GM19043 (cell line): ENCODE measurements around the gene PPP1R3C.

Experiments
- ATAC-seq: cut with Tn5 transposase; IDR thresholded peaks from one replicate; pipeline ENCODE4 v1.9.1; 2021; ENCODE audit warnings: low read depth; ENCODE audit not compliant: unreplicated experiment

Gene PPP1R3C

GRCh38 chr10:91630625-91631024 is 2.2 kb downstream of the PPP1R3C start:
- no peak for ATAC-seq

- no peak for ATAC-seq
Measured at GRCh38 chr10:91629715-91630549, 2.9 kb downstream of the PPP1R3C start.

DNA sequence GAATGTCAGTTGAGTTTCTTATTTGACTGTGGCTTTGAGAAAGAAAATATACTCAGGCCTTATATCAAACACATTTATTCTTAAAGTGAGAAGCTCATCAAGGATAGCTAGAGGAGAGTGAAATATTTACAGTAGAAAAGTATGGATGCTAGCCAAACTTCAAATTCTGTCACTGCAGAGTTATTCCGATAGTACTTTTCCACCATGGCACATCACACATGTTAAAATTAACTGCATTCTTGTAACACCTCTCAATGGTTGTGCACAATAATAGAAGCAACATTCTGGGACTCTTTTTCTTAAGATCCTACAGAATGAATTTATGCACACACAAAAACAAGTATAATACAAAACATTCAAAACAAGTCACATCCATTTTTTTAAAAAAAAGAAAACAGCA is 4.5 kb downstream of the PPP1R3C start:
- ATAC-seq, result no peak

DNA sequence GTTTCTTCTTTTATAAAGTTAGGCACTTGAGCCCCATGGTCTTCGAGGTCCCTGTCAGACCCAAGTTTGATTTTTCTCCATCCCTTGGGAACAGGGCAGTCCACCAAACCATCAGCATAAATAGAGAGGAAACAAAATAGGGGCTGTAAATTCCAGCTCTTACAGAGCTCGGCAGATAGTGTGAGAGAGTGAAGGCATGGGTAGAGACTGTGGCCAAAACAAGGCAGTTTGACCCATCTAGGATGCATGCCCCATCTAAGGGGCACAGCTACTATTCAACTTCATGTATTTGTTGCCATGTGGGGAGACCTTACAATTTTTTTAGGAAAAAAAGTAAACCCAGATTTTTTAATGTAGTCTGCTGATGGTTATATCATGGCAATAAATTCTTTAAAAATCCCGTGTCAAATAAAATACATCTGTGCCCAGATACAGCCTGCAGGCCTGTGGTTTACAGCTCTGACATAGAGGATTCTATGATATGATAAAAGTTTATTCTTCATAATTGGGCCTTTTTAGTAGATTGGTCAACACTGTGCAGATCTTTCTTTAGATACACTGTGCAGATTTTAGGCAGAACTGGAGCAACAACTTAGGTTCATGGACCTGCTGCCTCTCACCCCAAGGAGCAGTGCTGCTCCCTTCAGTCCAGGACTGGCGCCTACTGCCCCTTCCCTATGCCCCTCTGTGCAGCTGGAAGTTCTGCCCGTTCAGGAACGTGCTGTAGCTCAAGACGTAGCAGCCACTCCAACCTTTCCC is 5.3 kb downstream of the PPP1R3C start:
- ATAC-seq, result no peak

- no peak for ATAC-seq
Measured at GRCh38 chr10:91626936-91627335, 5.9 kb downstream of the PPP1R3C start.

GRCh38 chr10:91624633-91625032 is 8.2 kb downstream of the PPP1R3C start:
- ATAC-seq, result no peak

GRCh38 chr10:91622601-91623000 is 10.3 kb downstream of the PPP1R3C start:
- ATAC-seq, result no peak

DNA sequence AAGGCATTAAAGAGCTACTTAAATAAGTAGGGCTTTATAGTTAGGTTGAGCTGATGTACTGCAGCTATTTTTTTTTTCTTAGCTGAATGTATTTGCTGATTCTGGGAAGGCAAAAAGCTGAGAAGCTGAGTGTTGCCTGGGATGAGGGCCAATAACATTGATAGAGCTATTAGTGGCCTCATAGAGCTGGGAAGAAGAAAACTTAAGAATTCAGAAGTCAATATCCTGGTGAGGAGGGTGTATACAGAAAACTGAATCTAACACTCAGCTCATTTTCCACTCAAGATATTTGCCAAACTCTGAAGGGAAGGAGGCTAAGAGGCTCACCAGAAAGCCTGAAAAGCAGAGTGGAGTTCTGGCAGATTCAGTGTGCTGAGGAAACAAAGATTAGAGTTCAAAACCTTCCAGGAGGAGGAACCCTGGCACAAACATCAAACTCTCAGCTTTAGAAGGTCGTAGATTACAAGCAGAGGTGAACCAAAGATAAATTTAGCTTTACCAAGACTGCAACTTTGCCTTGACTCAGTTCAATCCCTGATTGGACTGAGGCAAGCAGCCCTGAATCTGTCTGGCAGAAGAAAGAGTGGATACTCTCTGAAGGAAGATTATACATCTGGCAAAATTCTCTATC is 11.3 kb downstream of the PPP1R3C start:
- ATAC-seq, result no peak

DNA sequence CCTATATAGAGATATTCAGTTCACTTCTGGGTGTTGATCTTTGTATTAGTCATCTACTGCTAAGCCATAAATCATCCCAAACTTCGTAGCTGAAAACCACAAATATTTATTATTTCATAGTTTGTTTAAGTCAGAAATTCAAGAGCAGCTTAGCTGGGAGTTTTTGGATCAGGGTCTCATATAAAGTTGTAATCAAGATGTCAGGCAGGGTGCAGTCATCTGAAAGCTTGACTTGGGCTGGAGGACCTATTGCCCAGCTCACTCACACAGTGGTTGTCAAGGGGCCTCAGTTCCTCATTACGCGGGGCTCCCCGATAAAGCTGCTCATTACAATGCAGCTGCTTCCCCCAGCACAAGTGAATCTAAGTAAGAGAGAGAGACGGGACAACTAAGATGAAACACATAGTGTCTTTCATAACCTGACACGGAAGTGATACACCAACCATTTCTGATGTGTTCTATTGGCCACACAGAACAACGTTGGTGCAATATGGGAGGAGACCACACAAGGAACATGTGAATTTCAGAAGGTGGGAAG is 15.7 kb downstream of the PPP1R3C start:
- ATAC-seq, result no peak

DNA sequence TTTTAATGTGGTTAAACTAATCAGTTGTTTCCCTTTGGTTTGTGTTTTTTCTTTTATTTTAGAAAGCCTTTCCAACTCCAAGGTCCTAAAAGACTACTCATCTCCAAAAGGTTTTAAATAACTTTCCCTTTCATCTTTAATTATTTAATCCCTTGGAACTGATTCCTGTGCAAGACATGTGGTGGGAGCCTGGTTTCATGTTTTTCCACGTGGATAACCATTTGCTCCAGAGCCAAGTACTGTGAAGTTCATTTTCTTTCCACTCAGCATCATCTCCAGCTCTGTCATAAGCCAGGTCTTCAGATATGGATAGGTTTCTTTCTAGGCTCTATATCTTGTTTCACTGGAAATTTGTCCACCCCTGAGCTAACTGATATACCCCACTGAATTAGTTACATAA is 16.7 kb downstream of the PPP1R3C start:
- no peak for ATAC-seq

GRCh38 chr10:91614225-91614624 is 18.6 kb downstream of the PPP1R3C start:
- ATAC-seq, result no peak

GRCh38 chr10:91613411-91614187 is 19.3 kb downstream of the PPP1R3C start:
- ATAC-seq, result no peak

DNA sequence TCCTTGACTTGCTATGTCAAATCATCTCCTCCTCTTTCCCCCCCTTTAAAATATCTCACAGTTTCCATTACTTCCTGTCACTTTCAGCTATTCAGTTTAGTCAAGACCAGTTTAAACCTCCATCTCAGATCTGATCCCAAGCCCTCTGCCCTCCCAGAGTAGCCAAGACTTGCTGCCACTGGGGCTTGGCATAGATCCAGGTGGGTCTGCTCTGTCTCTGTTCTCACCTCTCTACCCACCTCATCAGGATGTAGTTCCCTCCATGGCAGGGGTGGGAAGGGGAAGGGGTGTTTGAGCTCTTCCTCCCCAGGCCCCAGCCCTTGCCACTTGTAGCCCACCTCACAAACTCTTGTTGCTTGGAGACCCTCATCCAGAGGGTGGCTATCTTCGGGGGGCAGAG is 22.0 kb downstream of the PPP1R3C start:
- ATAC-seq, result no peak

DNA sequence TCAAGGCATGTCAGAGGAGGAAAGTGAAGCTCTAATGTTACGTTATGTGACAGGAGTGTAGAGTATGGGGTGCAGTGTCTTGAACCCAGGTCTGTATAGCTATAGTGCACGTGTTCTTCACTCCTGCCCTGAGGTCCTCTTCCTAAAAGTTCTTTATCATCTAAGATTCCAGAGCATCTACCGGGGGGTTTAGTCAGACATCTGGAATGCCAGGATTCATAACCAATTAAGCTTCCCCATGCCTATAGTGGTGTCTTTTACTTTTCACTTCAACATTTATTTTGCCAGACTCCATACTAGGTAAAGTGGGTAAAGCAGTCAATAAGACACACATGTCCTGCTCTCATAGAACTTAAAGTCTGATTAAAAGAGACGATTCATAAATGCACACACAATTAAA is 22.4 kb downstream of the PPP1R3C start:
- ATAC-seq, result no peak

- ATAC-seq, result no peak
Measured at GRCh38 chr10:91607646-91608403, 25.0 kb downstream of the PPP1R3C start.

- no peak for ATAC-seq
Measured at GRCh38 chr10:91605968-91606367, 26.9 kb downstream of the PPP1R3C start.

DNA sequence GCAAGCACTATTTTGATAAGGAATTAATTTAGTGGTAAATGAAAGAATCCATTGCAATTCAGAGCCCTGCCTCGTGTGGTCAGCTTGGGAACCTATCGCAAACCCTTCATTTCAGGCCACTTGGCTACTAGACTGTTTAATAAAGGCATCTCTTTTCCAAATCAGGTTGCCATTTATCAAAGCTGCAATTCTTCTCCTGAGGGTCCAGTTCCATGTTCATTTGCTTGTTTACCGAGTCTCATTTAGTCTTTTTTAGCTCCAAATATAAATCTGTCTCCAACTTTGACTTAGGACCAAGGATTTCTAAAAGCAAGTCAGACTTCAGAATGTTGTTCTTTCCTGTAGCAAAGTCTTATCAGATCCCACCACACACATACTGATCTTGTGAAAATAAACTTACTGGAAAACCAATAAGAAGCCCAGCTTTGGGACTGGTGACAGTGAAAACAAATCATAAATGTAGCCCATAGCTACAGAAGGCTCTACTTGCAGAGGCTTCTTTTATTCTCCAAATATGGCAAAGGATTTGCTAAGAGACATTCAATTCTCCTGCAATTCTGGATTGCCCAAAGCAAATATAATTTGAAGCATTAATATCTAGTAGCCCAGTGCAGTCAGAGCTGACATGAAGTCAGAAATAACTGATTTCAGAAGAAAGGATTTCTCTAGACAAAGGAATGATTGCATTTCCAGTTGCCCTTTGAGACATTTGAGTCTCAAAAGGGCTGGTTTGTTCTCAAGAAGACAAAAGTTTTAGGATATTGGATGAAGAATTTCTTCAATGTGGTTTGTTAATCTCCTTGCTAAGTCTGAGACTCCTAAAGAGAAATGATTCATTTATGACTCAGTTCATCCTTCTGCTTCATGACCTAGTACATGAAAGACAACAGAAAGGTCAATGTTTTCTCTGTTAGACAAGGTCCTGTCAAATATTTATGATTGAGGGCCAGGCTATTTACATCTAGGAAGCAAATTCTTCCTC is 28.0 kb downstream of the PPP1R3C start:
- ATAC-seq, result no peak

DNA sequence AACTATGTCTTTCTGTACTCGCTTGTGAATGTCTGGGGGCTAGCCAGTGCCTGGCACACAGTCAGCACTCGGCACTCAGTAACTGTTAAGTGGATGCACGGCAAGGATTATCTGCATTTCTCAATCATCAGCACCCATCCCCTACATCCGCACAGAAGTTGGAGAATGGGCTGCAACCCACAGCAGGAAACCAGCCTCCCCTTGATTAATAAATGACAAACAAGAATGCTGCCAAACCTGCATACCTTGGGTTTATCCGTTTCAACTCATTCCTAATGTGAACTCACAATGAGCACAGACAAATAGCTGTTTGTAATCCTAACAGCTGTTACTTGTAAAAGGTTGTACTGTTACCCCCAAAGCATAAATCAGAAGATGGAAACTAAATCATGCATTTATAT is 28.9 kb downstream of the PPP1R3C start:
- ATAC-seq, result no peak
